ENCODE measurements around the gene ARHGEF11. TPM values are rescaled to one million over a fixed set of nuclear protein-coding genes. Genes with fewer than 3 reads are reported as not detected.

ARHGEF11 gene
- total and polyA plus RNA-seq, 10 donors, result 3.4 to 65.3 (median 42.7) TPM

- TF ChIP-seq CTCF (IDR thresholded peaks at IDR 0.05 in 8 of 11, conservative IDR thresholded peaks at IDR 0.05 in 3 of 11) (no peak), POLR2AphosphoS5 (IDR thresholded peaks at IDR 0.05) (no peak), POLR2A (IDR thresholded peaks at IDR 0.05) (no peak)
- peaks cover 0 to 35% (median 28%) of the 10 kb centered on the region in 8 donors for H3K9me3 ChIP-seq
- intact Hi-C loops (cut with DNase I; ENCODE audit: low total_unique reads), result no loop called here
- H3K4me1 ChIP-seq, result peaks cover 0 to 18% (median 0%) of the 10 kb centered on the region in 6 donors
- H3K27ac ChIP-seq, result no peak overlapping the region
- H3K4me3 ChIP-seq, result no peak overlapping the region
- 66 to 87% (median 70%) methylated on average over 3 of the region's 3 CpGs for WGBS, 5 donors
- no peak for DNase-seq
- no peaks in the 10 kb centered on the region for H3K36me3 ChIP-seq
- H3K27me3 ChIP-seq (replicated peaks in 1 of 7), result no peaks in the 10 kb centered on the region
Observed at GRCh38 chr1:157025385-157025784, 20.2 kb downstream of the ARHGEF11 start.

DNA sequence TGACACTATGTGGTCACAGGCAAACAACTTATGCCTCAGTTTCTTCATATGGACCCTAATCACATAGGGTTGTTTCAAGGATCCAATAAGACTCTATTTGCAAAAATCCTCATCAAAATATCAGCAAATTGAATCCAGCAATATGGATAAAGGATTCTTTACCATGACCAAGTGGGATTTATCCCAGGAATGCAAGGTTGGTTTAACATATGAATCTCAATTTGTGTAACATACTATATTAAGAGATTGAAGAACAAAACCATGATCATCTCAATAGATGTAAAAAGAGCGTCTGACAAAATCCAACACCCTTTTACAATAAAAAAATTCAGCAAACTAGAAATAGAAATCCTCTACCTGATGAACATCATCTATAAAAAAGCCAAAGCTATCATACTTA is 23.9 kb downstream of the ARHGEF11 start:
- Histone ChIP-seq H3K9me3 (peaks cover 0 to 55% (median 44%) of the 10 kb centered on the region in 8 donors), H3K4me3 (no peak overlapping the region), H3K4me1 (peaks cover 0 to 14% (median 0%) of the 10 kb centered on the region in 6 donors), H3K27me3 (replicated peaks in 1 of 7) (no peaks in the 10 kb centered on the region), H3K36me3 (no peaks in the 10 kb centered on the region), H3K27ac (no peak overlapping the region)
- DNase-seq, result no peak
- TF ChIP-seq CTCF (IDR thresholded peaks at IDR 0.05 in 8 of 11, conservative IDR thresholded peaks at IDR 0.05 in 3 of 11) (no peak), POLR2A (IDR thresholded peaks at IDR 0.05) (no peak), POLR2AphosphoS5 (IDR thresholded peaks at IDR 0.05) (no peak)
- WGBS, 5 donors, result 83 to 100% (median 98%) methylated on average over 1 of the region's 1 CpG
- intact Hi-C loops (cut with DNase I; ENCODE audit: low total_unique reads), result no loop called here

DNA sequence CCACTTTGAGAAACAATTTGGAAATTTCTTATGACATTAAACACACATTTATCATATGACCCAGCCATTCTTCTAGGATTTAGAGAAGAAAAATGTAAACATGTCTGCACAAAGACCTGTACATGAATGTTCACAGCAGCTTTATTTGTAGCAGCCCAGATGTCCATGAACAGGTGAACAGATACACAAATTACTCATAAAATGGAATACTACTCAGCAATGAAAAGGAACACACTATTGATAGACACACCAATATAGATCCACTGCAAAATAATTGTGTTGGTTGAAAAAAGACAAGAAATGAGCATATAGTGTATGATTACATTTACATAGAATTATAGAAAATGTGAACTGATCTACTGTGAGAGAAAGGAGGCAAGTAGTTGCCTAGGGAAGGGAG is 26.1 kb downstream of the ARHGEF11 start:
- Histone ChIP-seq H3K4me3 (no peak overlapping the region), H3K27ac (no peak overlapping the region), H3K9me3 (peaks cover 0 to 55% (median 44%) of the 10 kb centered on the region in 8 donors), H3K4me1 (no peaks in the 10 kb centered on the region), H3K27me3 (replicated peaks in 1 of 7) (peaks cover 0 to 11% (median 0%) of the 10 kb centered on the region in 7 donors), H3K36me3 (no peaks in the 10 kb centered on the region)
- intact Hi-C loops (cut with DNase I; ENCODE audit: low total_unique reads), result no loop called here
- DNase-seq, result no peak
- TF ChIP-seq POLR2AphosphoS5 (IDR thresholded peaks at IDR 0.05), result no peak
- TF ChIP-seq CTCF (IDR thresholded peaks at IDR 0.05 in 8 of 11, conservative IDR thresholded peaks at IDR 0.05 in 3 of 11), result no peak
- TF ChIP-seq POLR2A (IDR thresholded peaks at IDR 0.05), result no peak

- WGBS, 5 donors, result 92 to 98% (median 96%) methylated on average over 3 of the region's 3 CpGs
- H3K27ac ChIP-seq, result no peak overlapping the region
Observed at GRCh38 chr1:157011845-157012244, 33.7 kb downstream of the ARHGEF11 start.

More at GRCh38 chr1:157011845-157012244, 33.7 kb downstream of the ARHGEF11 start:
- no peak overlapping the region for H3K4me3 ChIP-seq
- H3K9me3 ChIP-seq, result no peaks in the 10 kb centered on the region
- DNase-seq, result no peak
- peaks cover 0 to 11% (median 0%) of the 10 kb centered on the region in 7 donors for H3K27me3 ChIP-seq (replicated peaks in 1 of 7)
- H3K4me1 ChIP-seq, result no peaks in the 10 kb centered on the region
- TF ChIP-seq POLR2A (IDR thresholded peaks at IDR 0.05), result no peak
- TF ChIP-seq POLR2AphosphoS5 (IDR thresholded peaks at IDR 0.05), result no peak
- no peak for TF ChIP-seq CTCF (IDR thresholded peaks at IDR 0.05 in 8 of 11, conservative IDR thresholded peaks at IDR 0.05 in 3 of 11)
- H3K36me3 ChIP-seq, result no peaks in the 10 kb centered on the region
- intact Hi-C loops (cut with DNase I; ENCODE audit: low total_unique reads), result no loop called here

Measured in spleen (tissue), 11 donors.